K562 (cell line): ENCODE data around the gene GOLPH3. TPM values are rescaled to one million over a fixed set of nuclear protein-coding genes. Genes with fewer than 3 reads are reported as not detected.

Experiments used
- ATAC-seq: fragments of 200-7000 bp; cut with Tn5 transposase; 3 replicates; pipeline ENCODE4 v1.9.1; 2020; ENCODE audit warnings: moderate library complexity
- BruUV-seq: library from RNA; stranded (reverse); fragments of 400-500 nt; replicated peaks from 2 replicates; lab custom pipeline; 2021; lab: Mats Ljungman, UMichigan
- CTCF ChIA-PET: fragments of 300-600 bp; formaldehyde crosslinking; extraction: SDS; loops from one replicate; lab custom pipeline; 2021; ENCODE audit warnings: low intra/inter-chr PET ratio; lab: Yijun Ruan, JAX
- POLR2A ChIA-PET: fragments of 300-600, 350-650 bp; sonication (Branson Sonifier 250); formaldehyde crosslinking; extraction: SDS; loops from one replicate; lab custom pipeline; 2021; ENCODE audit warnings: antibody characterized with exemption, inconsistent platforms; lab: Yijun Ruan, JAX
- DNase-seq, 4 experiments: peaks; one replicate each; pipeline versions ENCODE4 v3.0.0 to v3.0.0-alpha.2; 2011 to 2018; ENCODE audit warnings: low spot score in 3 of 4, mixed read lengths in 3 of 4; ENCODE audit errors: extremely low read depth in 1 of 4
- FAIRE-seq: peaks from 2 replicates; lab custom pipeline; 2011; peaks lifted over from hg19 to GRCh38; lab: Jason Lieb, UNC
- H2AFZ ChIP-seq: 2 replicates; pipeline ENCODE4 v1.6.0; 2011; ENCODE audit warnings: low read depth, low read length, control low read depth, inconsistent platforms
- H3K27ac ChIP-seq: fragments of 200-600 bp; 3 replicates; pipeline ENCODE4 v1.8.0; 2011; ENCODE audit warnings: low read depth, mild to moderate bottlenecking, control low read depth, inconsistent platforms, low read length, moderate library complexity, mixed read lengths; ENCODE audit errors: extremely low read depth
- H3K27me3 ChIP-seq, 2 experiments: fragments of 300-600 bp in 1 of 2; 2 replicates in 1 of 2; 3 replicates in 1 of 2; pipeline versions ENCODE4 v1.6.0 to v1.8.0; 2011; ENCODE audit warnings: inconsistent platforms in 2 of 2, low read length in 2 of 2, mild to moderate bottlenecking in 1 of 2, mixed read lengths in 1 of 2, moderate library complexity in 1 of 2; ENCODE audit not compliant: control insufficient read depth in 2 of 2, insufficient read depth in 2 of 2
- H3K36me3 ChIP-seq: fragments of 300-600 bp; 3 replicates; pipeline ENCODE4 v1.8.0; 2011; ENCODE audit warnings: mild to moderate bottlenecking, low read length, inconsistent platforms; ENCODE audit not compliant: control insufficient read depth, insufficient read depth
- H3K4me1 ChIP-seq, 2 experiments: fragments of 200-600 bp in 1 of 2; replicated peaks in 1 of 2; 2 replicates in 1 of 2; 3 replicates in 1 of 2; pipeline versions ENCODE4 v1.5.1 to v1.8.0; 2011; ENCODE audit warnings: inconsistent platforms in 2 of 2, low read length in 2 of 2, mild to moderate bottlenecking in 1 of 2, mixed read lengths in 1 of 2, moderate library complexity in 1 of 2; ENCODE audit not compliant: control insufficient read depth in 2 of 2, insufficient read depth in 2 of 2
- H3K4me2 ChIP-seq: 2 replicates; pipeline ENCODE4 v1.6.1; 2011; ENCODE audit warnings: low read length, control low read depth, inconsistent platforms, mixed read lengths; ENCODE audit not compliant: insufficient read depth
- H3K4me3 ChIP-seq: fragments of 200-600 bp; sonication (generic), shearing (Covaris generic); 2 replicates; pipeline ENCODE4 v1.5.1; 2016; ENCODE audit warnings: control low read depth, inconsistent platforms
- H3K79me2 ChIP-seq: fragments of 200-600 bp; 3 replicates; pipeline ENCODE4 v1.8.0; 2011; ENCODE audit warnings: low read length, inconsistent platforms; ENCODE audit not compliant: control insufficient read depth, insufficient read depth
- H3K9ac ChIP-seq, 2 experiments: 2 replicates each; pipeline versions ENCODE4 v1.6.0 to v1.6.1; 2011; ENCODE audit warnings: low read depth in 2 of 2, low read length in 2 of 2, control low read depth in 1 of 2, inconsistent platforms in 1 of 2, mild to moderate bottlenecking in 1 of 2, mixed read lengths in 1 of 2; ENCODE audit not compliant: insufficient read depth in 1 of 2
- H3K9me1 ChIP-seq: one replicate; pipeline ENCODE4 v1.6.0; 2011; ENCODE audit warnings: inconsistent platforms, mild to moderate bottlenecking, low read length, moderate library complexity; ENCODE audit not compliant: control insufficient read depth, insufficient read depth
- H3K9me3 ChIP-seq: replicated peaks from 2 replicates; pipeline ENCODE4 v1.5.1; 2011; ENCODE audit warnings: low read depth, low read length, inconsistent platforms; ENCODE audit not compliant: control insufficient read depth, insufficient read depth
- H4K20me1 ChIP-seq: replicated peaks from 2 replicates; pipeline ENCODE4 v1.6.1; 2011; ENCODE audit warnings: low read length, inconsistent platforms, mixed read lengths; ENCODE audit not compliant: control insufficient read depth, insufficient read depth
- ARHGAP35 ChIP-seq: fragments of 450-650 bp; IDR thresholded peaks from 2 replicates; pipeline ENCODE4 v1.6.1; 2018; ENCODE audit not compliant: partially characterized antibody
- ARID1B ChIP-seq: fragments of 450-650 bp; IDR thresholded peaks from 2 replicates; pipeline ENCODE4 v1.6.1; 2016; ENCODE audit warnings: antibody characterized with exemption, mild to moderate bottlenecking, inconsistent platforms
- ARID2 ChIP-seq: fragments of 450-650 bp; IDR thresholded peaks from 2 replicates; pipeline ENCODE4 v1.6.1; 2017; ENCODE audit warnings: antibody characterized with exemption, mild to moderate bottlenecking
- BRD9 ChIP-seq: fragments of 450-650 bp; IDR thresholded peaks from 2 replicates; pipeline ENCODE4 v1.6.1; 2018; ENCODE audit warnings: low read depth; ENCODE audit not compliant: partially characterized antibody
- CBFB ChIP-seq: sonication (generic); formaldehyde crosslinking; IDR thresholded peaks from 2 replicates; pipeline ENCODE4 v1.4.0; 2020; ENCODE audit warnings: mild to moderate bottlenecking, missing genetic modification reagents
- EP300 ChIP-seq: IDR thresholded peaks from 2 replicates; pipeline ENCODE4 v1.6.1; 2012; ENCODE audit warnings: low read length, improper control_type of control experiment
- ETV6 ChIP-seq, 3 experiments: fragments of 150-350 bp in 1 of 3; sonication (generic) in 1 of 3; formaldehyde crosslinking in 1 of 3; IDR thresholded peaks; 2 replicates each; pipeline versions ENCODE4 v1.6.1 to v1.8.0; 2014 to 2022; ENCODE audit warnings: borderline replicate concordance in 2 of 3, low read depth in 2 of 3, antibody characterized with exemption in 1 of 3, low read length in 1 of 3, mild to moderate bottlenecking in 1 of 3, missing genetic modification reagents in 1 of 3
- EWSR1 ChIP-seq: fragments of 450-650 bp; IDR thresholded peaks from 2 replicates; pipeline ENCODE4 v1.6.1; 2018; ENCODE audit warnings: borderline replicate concordance, mild to moderate bottlenecking, low read depth, moderate library complexity; ENCODE audit not compliant: partially characterized antibody
- NFYB ChIP-seq: IDR thresholded peaks from 2 replicates; pipeline ENCODE4 v1.6.1; 2011; ENCODE audit warnings: mild to moderate bottlenecking, moderate library complexity; ENCODE audit not compliant: insufficient read length; ENCODE audit errors: extremely low read depth
- POLR2H ChIP-seq: IDR thresholded peaks from 2 replicates; pipeline ENCODE4 v1.6.1; 2016; ENCODE audit warnings: missing genetic modification characterization, low read depth, mild to moderate bottlenecking, control low read depth, missing compliant biosample characterization, moderate library complexity
- SMC3 ChIP-seq: conservative IDR thresholded peaks from 2 replicates; pipeline ENCODE4 v1.6.1; 2011; ENCODE audit warnings: low read depth, low read length, improper control_type of control experiment; ENCODE audit not compliant: insufficient read depth
- ZZZ3 ChIP-seq: fragments of 450-650 bp; IDR thresholded peaks from 2 replicates; pipeline ENCODE4 v1.6.1; 2016; ENCODE audit warnings: antibody characterized with exemption, mild to moderate bottlenecking, moderate library complexity
- WGBS: fragments of 100-300 bp; shearing (Covaris generic); methylation state at CpG from one replicate; pipeline ENCODE4 v1.1.6; 2016; ENCODE audit warnings: low coverage, mixed read lengths; ENCODE audit not compliant: insufficient coverage; ENCODE audit errors: missing lambda C conversion rate; 5-methylcytosine and 5-hydroxymethylcytosine counted together
- in situ Hi-C: fragments of 300-500 bp; cut with MboI; formaldehyde crosslinking; loops from 4 replicates; pipeline ENCODE4 v1.15.0; 2018; ENCODE audit warnings: inconsistent platforms, mixed read lengths
- intact Hi-C: fragments of 100-400 bp; cut with micrococcal nuclease; formaldehyde crosslinking; loops from 2 replicates; pipeline ENCODE4 v1.14.2; 2022
- polyA plus RNA-seq, 8 experiments: library from polyadenylated mRNA; depleted of rRNA in 4 of 8; stranded (reverse) in 5 of 8; unstranded in 3 of 8; fragments of >200 nt; fragmentation: Nextera tagmentation in 2 of 8; fragmentation: Illumina TruSeq in 1 of 8; extraction: Ambion mirVana in 2 of 8; extraction: Trizol in 1 of 8; gene quantifications; 2 replicates each; pipeline versions ENCODE4 v1.2.1 to v1.2.3, GENCODE V29; 2011 to 2014; ENCODE audit warnings: inconsistent platforms in 1 of 8, missing spikeins in 1 of 8
- total RNA-seq, 7 experiments: library from RNA; depleted of rRNA in 6 of 7; stranded (reverse); fragments of >200 nt in 6 of 7; fragmentation: Illumina TruSeq in 2 of 7; extraction: Trizol in 2 of 7; gene quantifications; 2 replicates each; pipeline versions ENCODE4 v1.2.1 to v1.2.3, GENCODE V29; 2011 to 2021; ENCODE audit warnings: low replicate concordance in 1 of 7
- TF ChIP-seq, protein P1 (sequence below): fragments of 250-450 bp; sonication (Bioruptor Pico); IDR thresholded peaks from 2 replicates; pipeline ENCODE4 v1.8.0; 2022; ENCODE audit warnings: moderate library complexity, mild to moderate bottlenecking, inconsistent platforms
- TF ChIP-seq, protein P2 (sequence below): fragments of 250-450 bp; sonication (Bioruptor Pico); IDR thresholded peaks from 2 replicates; pipeline ENCODE4 v1.8.0; 2021; ENCODE audit warnings: moderate library complexity, mild to moderate bottlenecking, inconsistent platforms
- TF ChIP-seq, protein P3 (sequence below): IDR thresholded peaks from 3 replicates; pipeline ENCODE4 v1.6.1; 2011; ENCODE audit warnings: borderline replicate concordance, mild to moderate bottlenecking; ENCODE audit not compliant: insufficient read length, insufficient read depth

GOLPH3 gene
- total and polyA plus RNA-seq, 9 of the 15 experiments (the other 6 are each of a cell fraction or from before 2014, with no cell fraction given) = 18.8 to 94.6 (median 55.1) TPM

- Histone ChIP-seq H3K9me1 (no peaks in the 10 kb centered on the region), H2AFZ (no peak overlapping the region), H3K4me2 (no peak overlapping the region), H3K36me3 (peaks cover 59% of the 10 kb centered on the region), H3K27ac (no peak overlapping the region), H4K20me1 (peaks cover 19% of the 10 kb centered on the region), H3K4me3 (no peak overlapping the region), H3K4me1 (peaks cover 0 to 7% of the 10 kb centered on the region in 2 experiments; a peak in 3 of 5 replicates), H3K9ac (no peak overlapping the region), H3K79me2 (peaks cover 100% of the 10 kb centered on the region), H3K9me3 (no peaks in the 10 kb centered on the region), H3K27me3 (no peaks in the 10 kb centered on the region)
- no TSS peak for BruUV-seq
- no peak for ATAC-seq
- CTCF ChIA-PET = no interaction called here
- DNase-seq = no peak
- no peak for TF ChIP-seq NFYB
- TF ChIP-seq, protein P1, sequence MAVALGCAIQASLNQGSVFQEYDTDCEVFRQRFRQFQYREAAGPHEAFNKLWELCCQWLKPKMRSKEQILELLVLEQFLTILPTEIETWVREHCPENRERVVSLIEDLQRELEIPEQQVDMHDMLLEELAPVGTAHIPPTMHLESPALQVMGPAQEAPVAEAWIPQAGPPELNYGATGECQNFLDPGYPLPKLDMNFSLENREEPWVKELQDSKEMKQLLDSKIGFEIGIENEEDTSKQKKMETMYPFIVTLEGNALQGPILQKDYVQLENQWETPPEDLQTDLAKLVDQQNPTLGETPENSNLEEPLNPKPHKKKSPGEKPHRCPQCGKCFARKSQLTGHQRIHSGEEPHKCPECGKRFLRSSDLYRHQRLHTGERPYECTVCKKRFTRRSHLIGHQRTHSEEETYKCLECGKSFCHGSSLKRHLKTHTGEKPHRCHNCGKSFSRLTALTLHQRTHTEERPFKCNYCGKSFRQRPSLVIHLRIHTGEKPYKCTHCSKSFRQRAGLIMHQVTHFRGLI = no peak
- TF ChIP-seq POLR2H (tag) = no peak
- no peak for TF ChIP-seq ARHGAP35
- no peak for TF ChIP-seq ETV6 (IDR thresholded peaks at IDR 0.05; ENCODE audit: borderline replicate concordance in 1 of 2, low read depth in 2 of 2, low read length in 1 of 2)
- TF ChIP-seq ETV6 (CRISPR knock-in tag; IDR thresholded peaks at IDR 0.05; ENCODE audit: borderline replicate concordance) = no peak
- no peak for TF ChIP-seq SMC3
- no peak for TF ChIP-seq EP300
- no peak for TF ChIP-seq EWSR1
- no peak for TF ChIP-seq BRD9
- TF ChIP-seq, protein P2, sequence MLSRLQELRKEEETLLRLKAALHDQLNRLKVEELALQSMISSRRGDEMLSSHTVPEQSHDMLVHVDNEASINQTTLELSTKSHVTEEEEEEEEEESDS (CRISPR knock-in tag) = no peak
- no peak for TF ChIP-seq ZZZ3
- TF ChIP-seq ARID1B = no peak
- no peak for TF ChIP-seq ARID2
- TF ChIP-seq, protein P3, sequence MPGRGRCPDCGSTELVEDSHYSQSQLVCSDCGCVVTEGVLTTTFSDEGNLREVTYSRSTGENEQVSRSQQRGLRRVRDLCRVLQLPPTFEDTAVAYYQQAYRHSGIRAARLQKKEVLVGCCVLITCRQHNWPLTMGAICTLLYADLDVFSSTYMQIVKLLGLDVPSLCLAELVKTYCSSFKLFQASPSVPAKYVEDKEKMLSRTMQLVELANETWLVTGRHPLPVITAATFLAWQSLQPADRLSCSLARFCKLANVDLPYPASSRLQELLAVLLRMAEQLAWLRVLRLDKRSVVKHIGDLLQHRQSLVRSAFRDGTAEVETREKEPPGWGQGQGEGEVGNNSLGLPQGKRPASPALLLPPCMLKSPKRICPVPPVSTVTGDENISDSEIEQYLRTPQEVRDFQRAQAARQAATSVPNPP = no peak
- no peak for TF ChIP-seq CBFB (CRISPR knock-in tag)
- intact Hi-C loops = no loop called here
- WGBS = 100% methylated on average over 1 of the region's 1 CpG
- FAIRE-seq = no peak
- in situ Hi-C loops = no loop called here
- POLR2A ChIA-PET = interaction anchor here (0.6 kb wide), 1 partner anchor 178 kb away, joined by 3 read pairs; no protein-coding TSS in a partner anchor
Measured at GRCh38 chr5:32150366-32150765, 23.8 kb downstream of the GOLPH3 start.
